Neutrophil (primary cell): ENCODE measurements around the gene FAU.

Experiments
- H3K27ac ChIP-seq: fragments of 200-600 bp; sonication (generic); 2 replicates; pipeline ENCODE4 v1.5.1; 2016; ENCODE audit warnings: mild to moderate bottlenecking, moderate library complexity
- H3K27me3 ChIP-seq: fragments of 200-600 bp; sonication (generic); 2 replicates; pipeline ENCODE4 v1.6.0; 2016; ENCODE audit warnings: mild to moderate bottlenecking
- H3K36me3 ChIP-seq: fragments of 200-600 bp; sonication (generic); 2 replicates; pipeline ENCODE4 v1.5.1; 2017
- H3K4me1 ChIP-seq, 2 experiments: fragments of 200-600 bp in 1 of 2; sonication (generic) in 1 of 2; 1 replicate in 1 of 2; 2 replicates in 1 of 2; pipeline versions ENCODE4 v1.5.1 to v1.6.1; 2013 to 2016; ENCODE audit warnings: low read depth in 1 of 2, low read length in 1 of 2, mild to moderate bottlenecking in 1 of 2, moderate library complexity in 1 of 2; ENCODE audit not compliant: control insufficient read depth in 1 of 2, insufficient read depth in 1 of 2
- H3K4me3 ChIP-seq, 2 experiments: fragments of 200-600 bp in 1 of 2; sonication (generic) in 1 of 2; 1 replicate in 1 of 2; 2 replicates in 1 of 2; pipeline ENCODE4 v1.5.1; 2013 to 2016; ENCODE audit warnings: low read depth in 1 of 2, low read length in 1 of 2, mild to moderate bottlenecking in 1 of 2, moderate library complexity in 1 of 2
- H3K9me3 ChIP-seq: fragments of 200-600 bp; sonication (generic); 2 replicates; pipeline ENCODE4 v1.5.1; 2016
- CTCF ChIP-seq: fragments of 200-600 bp; sonication (generic); IDR thresholded peaks from 2 replicates; pipeline ENCODE4 v1.5.1; 2016; ENCODE audit warnings: antibody characterized with exemption

The FAU gene

GRCh38 chr11:65148657-65149056 lies 26.7 kb upstream of the FAU start:
- Histone ChIP-seq H3K9me3 (no peaks in the 10 kb centered on the region), H3K27me3 (no peaks in the 10 kb centered on the region), H3K27ac (no peak overlapping the region), H3K36me3 (no peaks in the 10 kb centered on the region), H3K4me1 (peaks cover 40 to 51% of the 10 kb centered on the region in 2 experiments), H3K4me3 (no peak overlapping the region)
- TF ChIP-seq CTCF = no peak

GRCh38 chr11:65147352-65148075 lies 25.6 kb upstream of the FAU start:
- Histone ChIP-seq H3K4me3 (no peak overlapping the region), H3K27ac (no peak overlapping the region), H3K4me1 (peaks cover 40 to 51% of the 10 kb centered on the region in 2 experiments), H3K9me3 (no peaks in the 10 kb centered on the region), H3K27me3 (no peaks in the 10 kb centered on the region), H3K36me3 (no peaks in the 10 kb centered on the region)
- TF ChIP-seq CTCF = no peak

GRCh38 chr11:65141896-65142494 lies 20.1 kb upstream of the FAU start:
- Histone ChIP-seq H3K27ac (no peak overlapping the region), H3K4me1 (peaks cover 12 to 13% of the 10 kb centered on the region in 2 experiments), H3K4me3 (no peak overlapping the region), H3K27me3 (peaks cover 10% of the 10 kb centered on the region), H3K36me3 (no peaks in the 10 kb centered on the region), H3K9me3 (no peaks in the 10 kb centered on the region)
- no peak for TF ChIP-seq CTCF

- Histone ChIP-seq H3K27ac (no peak overlapping the region), H3K36me3 (peaks cover 12% of the 10 kb centered on the region), H3K27me3 (peaks cover 10% of the 10 kb centered on the region), H3K4me3 (no peak overlapping the region), H3K4me1 (peaks cover 34 to 38% of the 10 kb centered on the region in 2 experiments), H3K9me3 (no peaks in the 10 kb centered on the region)
- no peak for TF ChIP-seq CTCF
Observed at GRCh38 chr11:65136515-65137096, 14.7 kb upstream of the FAU start.

GRCh38 chr11:65135633-65136145 lies 13.8 kb upstream of the FAU start:
- Histone ChIP-seq H3K27ac (peak overlapping the region; percentile 95), H3K4me1 (peaks cover 34 to 38% of the 10 kb centered on the region in 2 experiments), H3K4me3 (peak overlapping the region; percentile 74 to 90), H3K27me3 (peaks cover 8% of the 10 kb centered on the region), H3K9me3 (no peaks in the 10 kb centered on the region), H3K36me3 (peaks cover 21% of the 10 kb centered on the region)
- TF ChIP-seq CTCF = no peak
